Stimulated activated CD4-positive, alpha-beta T cell treated with anti-CD3 and anti-CD28 coated beads, Interleukin-4, amount 100 ng/mL, for 24 hours (primary cell): Measurements from ENCODE around the gene PAGE2B.
A peak's percentile ranks its signal among the peaks of the same experiment; 100 is the strongest.
"Not testable (repeated sequence)": the region's sequence is repeated elsewhere in the genome, so short reads cannot be mapped to it uniquely, and the experiment has no call there.

Experiments
- DNase-seq: peaks from one replicate; pipeline ENCODE4 v3.0.0-alpha.2; 2020

The PAGE2B gene, protein sequence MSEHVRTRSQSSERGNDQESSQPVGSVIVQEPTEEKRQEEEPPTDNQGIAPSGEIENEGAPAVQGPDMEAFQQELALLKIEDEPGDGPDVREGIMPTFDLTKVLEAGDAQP

DNA sequence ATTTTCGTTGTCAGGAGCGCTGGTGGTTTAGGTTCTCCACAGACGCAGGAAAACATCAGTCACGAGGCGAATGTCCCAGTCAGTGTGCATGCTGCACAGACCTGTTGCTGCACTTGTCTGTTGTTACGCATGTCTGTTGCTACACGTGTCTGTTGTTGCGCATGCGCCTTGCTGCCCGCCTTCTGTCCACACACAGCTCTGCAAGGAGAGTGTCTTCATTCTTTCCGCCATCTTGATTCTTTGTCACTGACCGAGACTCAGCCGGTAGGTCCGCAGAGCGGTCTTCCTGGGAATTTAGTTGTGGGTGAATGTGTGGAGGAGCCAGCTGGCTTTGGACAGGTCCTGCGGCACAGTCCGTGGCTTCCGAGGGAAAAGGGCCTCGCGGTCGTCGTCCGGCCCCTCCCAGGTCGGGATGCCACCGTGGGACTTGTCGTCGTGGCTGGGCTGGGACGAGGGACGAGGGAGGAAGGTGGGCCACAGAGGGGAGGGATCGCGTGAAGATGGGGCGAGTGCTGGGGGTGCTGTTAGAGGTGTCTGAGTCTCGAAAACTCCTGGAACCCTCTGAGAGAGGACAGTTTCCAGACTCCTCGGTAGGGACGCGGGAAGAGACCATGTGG is at the start of gene PAGE2B:
TSS of gene PAGE2B (plus strand) at position 180 of the 617 bp plus-strand sequence. CDS start 1,012 bp downstream, outside the sequence.
- DNase-seq: no peak

DNA sequence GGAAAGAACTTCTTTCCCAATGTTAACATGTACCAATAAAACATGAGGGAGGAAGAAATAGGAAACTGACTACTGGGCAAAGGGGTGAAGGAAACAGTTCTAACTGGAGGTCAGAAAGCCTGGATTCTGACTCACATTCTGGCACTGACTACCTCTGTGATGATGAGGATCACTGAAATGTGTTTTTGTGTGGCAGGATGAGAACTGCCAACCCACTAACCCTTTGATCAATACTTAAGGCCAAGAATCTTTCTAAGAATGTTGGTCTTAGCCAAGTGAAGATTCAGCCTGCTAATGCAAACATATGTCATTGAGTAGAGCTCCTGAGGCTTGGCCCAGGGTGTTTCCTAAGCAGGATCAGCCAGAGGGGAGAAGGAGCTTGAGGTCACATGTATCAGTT is 48.7 kb upstream of the PAGE2B start:
- DNase-seq: no peak

DNA sequence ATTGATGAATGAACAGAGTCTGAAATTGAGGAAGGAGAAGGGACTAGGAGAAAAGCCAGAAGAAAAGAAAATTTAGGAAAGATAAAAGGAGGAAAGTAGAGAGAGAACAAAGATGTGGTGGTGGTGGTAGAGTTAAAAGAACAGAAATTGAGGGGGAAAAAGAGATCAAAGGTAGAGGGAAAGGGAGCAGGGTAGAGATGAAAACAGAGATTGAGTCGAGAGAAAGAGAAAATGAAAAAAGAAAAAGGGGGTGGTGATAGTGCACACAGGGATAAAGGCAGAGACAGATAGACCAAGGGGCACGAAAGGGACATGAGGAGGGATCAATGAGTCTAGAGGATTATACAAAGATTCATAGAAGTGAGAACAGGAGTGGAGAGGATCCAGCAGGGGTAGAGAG is 48.0 kb upstream of the PAGE2B start:
- DNase-seq: no peak

DNA sequence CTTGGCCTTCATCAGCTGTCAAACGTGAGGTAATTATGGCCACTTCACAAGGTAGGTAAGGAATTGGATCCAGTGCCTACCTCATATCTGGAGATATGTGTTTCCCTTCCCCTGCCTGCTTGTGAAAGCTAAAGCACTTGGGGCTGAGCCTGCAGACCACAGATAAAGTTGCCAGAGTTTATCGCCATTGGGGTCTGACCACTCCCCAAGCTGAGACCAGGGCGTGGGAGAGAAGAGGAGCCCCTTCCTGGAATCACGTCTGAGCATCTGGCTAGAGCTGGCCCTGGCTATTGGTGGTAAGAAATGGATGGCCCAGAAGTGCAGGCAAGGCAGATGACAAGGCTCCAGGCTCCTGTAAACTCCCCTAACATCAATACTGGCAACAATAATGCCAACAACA is 46.8 kb upstream of the PAGE2B start:
- DNase-seq: no peak

DNA sequence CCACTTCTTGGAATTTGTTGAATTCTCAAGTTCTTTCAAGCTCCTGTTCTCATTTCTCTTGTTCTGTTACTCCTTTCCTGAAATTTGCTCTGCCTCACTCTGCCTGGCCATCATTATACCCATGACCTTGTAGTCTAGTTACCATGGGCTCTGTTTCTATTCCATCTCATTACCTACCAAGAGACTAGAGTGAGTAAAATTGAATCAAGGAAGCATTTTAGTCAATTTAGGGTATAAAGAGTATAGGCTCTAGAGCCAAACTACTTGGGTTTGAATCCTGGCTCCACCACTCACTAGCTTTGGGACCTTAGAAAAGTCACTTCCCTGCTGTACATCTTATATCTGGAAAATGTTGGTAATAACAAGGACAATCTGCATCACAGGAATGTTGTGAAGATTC is 46.2 kb upstream of the PAGE2B start:
- no peak for DNase-seq

DNA sequence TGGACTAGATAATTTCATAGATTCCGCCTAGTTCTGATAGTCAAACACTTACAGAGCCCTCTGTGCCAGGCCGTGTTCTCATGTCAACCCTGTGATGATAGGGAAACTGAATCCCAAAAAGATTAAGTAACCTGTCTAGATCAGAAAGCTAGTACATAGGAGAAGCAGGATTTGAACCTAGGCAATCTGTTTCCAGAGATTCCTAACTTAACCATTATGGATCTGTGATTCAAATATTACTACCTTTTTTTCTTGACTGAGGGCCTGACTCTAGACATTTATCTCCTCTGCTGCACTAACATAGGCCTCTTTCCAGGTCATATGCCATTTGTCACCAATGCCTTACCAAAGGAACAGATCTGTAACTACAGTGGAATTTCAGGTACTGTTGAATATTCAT is 45.5 kb upstream of the PAGE2B start:
- DNase-seq: no peak

DNA sequence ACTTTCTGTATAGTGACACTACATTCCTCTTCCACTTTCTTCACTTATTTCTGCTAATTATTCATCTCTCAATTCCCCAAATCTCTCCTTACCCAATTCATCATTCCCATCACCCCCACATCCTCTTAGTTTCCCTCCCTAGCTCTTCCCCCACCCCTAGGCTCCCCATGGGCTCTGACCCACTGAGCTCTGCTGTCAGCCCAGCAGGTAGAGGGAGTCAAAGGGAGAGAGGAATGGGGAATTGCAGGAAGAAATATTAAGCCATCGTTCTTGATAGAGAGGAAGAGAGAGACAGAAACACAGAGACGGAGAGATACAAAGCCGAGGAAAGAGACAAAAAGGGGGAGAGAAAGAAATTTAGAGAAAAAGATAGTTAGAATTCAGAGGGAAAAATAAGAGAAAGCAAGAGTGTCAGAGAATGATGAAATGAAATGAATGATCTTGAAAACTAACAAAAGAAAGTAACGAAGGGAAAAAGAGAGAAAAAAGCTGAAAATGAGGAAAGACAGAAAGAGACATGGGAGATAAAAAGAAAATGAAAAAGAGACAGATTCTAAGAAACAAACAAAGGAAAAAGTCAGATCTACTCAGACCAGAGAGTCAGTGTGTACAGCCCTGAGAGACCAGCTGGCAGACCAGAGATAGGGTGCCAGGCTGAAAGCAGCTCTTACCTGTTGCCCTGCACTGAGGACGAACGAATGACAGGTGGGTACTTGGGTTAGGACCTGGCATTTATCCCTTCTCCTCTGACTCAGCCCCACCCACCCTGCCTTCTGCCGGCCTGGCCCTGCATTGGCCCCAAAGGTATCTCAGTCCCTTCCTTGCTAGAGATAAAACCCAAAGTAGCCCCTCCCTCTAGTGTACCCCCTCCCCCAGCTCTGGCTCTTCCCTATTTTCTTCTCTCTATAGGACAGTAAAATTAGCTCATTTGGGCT is 44.3 kb upstream of the PAGE2B start, which contains the start of gene ALAS2:
TSS of gene ALAS2 (minus strand) at position 707 of the 935 bp plus-strand sequence. CDS start 4,977 bp downstream, outside the sequence.
- no peak for DNase-seq

DNA sequence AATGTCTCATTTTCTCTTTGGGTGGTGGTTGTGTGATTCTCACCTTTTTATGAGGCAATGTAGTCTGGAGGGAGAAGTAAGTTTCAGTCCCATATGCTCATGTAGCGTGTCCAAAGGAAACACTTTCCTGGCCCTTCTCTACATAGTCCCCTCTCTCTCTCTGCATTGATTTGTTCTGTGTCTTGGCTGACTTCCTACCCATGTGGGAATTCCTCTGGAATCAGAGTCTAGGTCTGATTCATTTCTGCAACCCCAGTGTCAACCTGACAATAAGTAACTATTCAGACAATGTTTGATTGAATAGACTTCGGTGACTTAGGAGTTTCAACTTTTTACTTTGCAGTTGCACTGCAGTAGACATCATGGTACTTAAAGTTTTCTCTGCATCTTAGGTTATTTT is 41.4 kb upstream of the PAGE2B start:
- no peak for DNase-seq

DNA sequence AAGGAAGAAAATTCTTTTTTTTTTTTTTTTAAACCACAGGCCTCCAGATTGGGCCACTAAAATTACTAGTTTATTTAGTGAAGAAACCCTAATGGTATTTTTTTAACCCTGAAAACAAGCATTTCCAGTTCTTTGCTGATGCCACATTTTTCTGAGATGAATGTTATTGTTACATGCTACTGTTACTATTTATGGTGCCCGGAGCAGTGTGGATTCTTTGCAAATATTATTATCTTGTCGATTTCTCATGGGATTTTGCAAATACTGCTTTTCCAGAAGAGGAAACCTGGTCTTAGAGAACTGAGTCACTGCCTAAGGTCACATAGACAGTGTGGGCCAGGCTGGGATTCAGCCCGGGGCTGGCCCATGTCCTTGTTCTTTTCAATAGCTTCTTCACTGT is 35.4 kb upstream of the PAGE2B start:
- DNase-seq: no peak

DNA sequence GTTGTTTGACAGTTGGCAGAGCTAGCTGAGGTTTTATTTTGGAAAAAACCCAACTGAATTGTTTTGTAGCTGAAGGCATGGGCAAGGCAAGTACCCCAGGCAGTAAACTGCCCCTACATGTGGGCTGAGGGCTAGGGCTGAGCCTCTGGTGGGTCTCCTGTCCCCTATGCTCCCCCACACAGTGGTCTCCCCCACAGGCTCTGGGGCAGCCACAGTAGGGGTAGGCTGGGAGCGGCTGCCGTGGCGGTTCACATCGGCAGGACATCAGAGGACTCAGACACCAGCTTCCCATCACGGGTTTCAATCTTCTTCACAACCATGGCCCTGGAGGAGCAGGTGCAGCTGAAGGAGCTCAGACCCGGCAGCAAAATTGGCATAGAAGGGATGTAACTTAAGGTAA is 33.3 kb upstream of the PAGE2B start:
- DNase-seq: no peak

DNA sequence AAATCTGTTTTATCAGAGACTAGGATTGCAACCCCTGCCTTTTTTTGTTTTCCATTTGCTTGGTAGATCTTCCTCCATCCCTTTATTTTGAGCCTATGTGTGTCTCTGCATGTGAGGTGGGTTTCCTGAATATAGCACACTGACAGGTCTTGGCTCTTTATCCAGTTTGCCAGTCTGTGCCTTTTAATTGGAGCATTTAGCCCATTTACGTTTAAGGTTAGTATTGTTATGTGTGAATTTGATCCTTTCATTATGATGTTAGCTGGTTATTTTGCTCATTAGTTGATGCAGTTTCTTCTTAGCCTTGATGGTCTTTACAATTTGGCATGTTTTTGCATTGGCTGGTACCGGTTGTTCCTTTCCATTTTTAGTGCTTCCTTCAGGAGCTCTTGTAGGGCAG is 24.2 kb upstream of the PAGE2B start:
- DNase-seq: not testable (repeated sequence)

DNA sequence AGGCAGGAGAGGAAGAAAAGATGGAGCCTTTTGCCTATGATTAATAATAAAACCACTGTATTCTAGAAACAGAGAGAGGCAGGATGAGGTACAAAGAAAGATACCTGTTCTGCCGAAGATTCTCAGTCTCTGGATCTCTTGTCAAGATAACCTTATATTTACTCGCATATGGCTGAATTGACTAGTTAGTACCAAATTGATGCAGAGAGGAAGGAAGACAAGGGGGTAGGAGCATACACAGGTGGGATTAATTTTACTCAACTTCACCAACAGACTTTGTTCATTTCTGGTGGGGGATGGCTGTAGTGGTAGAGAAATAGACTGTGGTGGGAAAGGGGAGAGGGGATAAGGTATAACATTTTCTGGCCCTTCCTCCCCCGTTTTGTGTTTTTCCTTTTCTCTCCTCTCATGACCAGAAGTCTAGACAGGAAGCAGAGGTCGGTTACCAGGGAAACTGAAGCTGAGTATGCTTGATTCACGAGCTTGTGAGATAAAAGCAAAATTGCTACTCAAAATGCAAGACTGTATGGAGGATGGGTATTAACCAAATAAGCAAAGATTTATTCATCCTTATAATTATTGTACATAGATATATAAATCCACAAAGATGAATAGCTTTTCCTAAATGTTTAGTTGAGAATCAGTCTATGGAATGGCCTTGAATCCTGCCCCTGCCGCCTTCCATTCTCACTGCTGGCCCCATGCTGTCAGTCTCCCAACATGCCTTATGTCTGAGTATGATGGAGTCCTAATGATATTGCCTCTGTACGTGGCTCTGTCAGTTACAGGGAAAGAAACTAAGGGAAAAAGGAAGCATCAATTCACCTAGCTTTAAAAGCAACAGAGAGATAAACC is 17.8 kb upstream of the PAGE2B start:
- DNase-seq: peak; percentile 15

DNA sequence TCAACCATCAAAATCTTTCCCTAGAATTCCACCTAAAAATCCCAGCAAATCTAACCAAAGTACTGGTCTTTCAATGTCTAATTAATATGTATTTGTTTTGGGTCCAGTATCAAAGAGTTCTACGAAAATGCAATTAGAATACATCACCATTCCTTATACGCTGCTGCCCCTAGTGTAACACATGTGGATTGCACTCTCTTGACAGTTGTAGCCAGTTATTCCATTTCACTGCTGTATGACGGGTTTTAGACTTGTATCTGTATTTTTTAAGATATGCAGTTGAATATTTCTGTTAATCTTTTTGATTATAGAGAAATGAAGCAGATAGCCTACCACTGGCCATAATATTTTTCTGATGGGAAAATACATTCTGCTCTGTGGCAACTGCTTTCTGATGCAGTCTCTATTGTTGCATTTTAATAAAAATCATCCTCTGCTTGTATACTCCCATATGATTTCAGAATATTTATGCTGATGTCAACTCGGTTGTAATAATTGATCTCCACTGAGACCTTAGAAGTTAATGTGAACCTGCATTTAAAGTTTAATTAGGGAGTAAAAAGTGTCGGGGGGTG is 17.1 kb upstream of the PAGE2B start:
- DNase-seq: peak; percentile 26

DNA sequence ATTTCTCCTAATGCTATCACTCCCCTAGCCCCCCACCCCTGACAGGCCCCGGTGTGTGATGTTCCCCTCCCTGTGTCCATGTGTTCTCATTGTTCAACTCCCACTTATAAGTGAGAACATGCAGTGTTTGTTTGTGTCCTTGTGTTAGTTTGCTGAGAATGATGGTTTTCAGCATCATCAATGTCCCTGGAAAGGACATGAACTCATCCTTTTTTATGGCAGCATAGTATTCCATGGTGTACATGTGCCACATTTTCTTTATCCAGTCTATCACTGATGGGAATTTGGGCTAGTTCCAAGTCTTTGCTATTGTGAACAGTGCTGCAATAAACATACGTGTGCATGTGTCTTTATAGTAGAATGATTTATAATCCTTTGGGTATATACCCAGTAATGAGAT is 7.7 kb upstream of the PAGE2B start:
- DNase-seq: not testable (repeated sequence)

DNA sequence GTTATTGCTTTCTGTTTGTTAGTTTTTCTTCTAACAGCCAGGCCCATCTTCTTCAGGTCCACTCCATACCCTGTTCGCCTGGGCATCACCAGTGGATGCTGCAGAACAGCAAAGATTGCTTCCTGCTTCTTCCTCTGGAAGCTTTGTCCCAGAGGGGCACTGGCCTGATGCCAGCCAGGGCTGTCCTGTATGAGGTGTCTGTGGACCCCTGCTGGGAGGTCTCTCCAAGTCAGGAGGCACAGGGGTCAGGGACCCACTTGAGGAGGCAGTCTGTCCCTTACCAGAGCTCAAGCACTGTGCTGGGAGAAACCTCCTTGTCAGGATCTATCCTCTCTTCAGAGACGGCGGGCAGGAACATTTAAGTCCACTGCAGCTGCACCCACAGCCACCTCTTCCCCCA is 2.5 kb upstream of the PAGE2B start:
- DNase-seq: no peak

DNA sequence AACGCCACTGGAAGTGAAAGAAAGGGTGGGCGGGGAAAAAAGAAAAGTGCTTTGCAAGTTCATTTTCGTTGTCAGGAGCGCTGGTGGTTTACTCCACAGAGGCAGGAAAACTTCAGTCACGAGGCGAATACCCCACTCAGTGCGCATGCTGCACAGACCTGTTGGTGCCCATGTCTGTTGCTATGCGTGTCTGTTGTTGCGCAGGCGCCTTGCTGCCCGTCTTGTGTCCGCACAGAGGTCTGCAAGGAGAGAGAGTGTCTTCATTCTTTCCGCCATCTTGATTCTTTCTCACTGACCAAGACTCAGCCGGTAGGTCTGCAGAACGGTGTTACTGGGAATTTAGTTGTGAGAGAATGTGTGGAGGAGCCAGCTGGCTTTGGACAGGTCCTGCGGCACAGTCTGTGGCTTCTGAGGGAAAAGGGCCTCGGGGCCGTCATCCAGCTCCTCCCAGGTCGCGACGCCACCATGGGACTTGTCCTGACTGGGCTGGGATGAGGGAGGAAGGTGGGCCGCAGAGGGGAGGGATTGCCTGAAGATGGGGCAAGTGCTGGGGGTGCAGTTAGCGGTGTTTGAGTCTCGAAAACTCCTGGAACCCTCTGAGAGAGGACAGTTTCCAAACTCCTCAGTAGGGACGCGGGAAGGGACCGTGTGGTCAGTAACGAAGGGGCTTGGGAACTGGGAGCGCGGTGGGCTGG is 14.1 kb downstream of the PAGE2B start, which contains the start of gene PAGE2:
TSS of gene PAGE2 (plus strand) at position 224 of the 695 bp plus-strand sequence. CDS start 1,003 bp downstream, outside the sequence.
- DNase-seq: no peak

DNA sequence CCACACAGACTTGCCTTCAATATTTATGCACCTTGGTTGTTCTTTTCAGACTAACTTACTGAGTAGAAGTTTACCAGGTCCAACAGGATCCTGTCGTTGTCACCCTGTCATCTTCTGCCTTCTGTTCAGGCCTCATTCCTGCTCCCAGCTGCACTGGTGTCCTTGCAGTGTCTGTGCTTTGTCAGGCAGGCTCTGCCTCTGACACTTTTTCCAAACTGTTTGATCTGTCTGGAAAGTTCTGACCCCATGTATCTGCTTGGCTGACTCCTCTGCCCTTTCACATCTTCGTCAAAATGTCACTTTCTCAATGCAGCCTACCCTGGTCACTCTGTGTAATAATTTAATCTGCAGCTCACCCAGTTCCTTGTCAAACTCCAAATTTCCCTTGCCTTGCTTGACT is 23.9 kb downstream of the PAGE2B start:
- DNase-seq: no peak

DNA sequence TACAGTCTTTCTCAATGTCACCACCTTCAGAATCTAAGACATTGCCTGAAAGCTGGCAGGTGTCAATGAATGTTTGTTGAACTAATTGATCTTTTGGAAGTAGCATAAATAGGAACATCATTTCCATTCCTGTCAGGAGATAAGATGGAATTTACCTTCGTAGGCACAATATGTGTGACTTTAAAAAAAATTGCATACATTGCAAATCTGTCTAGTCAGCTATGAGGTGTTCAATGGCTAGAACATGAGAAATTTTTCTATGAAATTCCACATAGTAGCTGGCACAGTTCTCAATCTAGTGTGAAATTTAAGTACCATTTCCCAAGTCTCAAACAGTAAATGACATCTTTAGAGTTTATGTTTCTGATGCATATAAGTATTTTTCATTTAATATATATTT is 24.3 kb downstream of the PAGE2B start:
- DNase-seq: no peak

DNA sequence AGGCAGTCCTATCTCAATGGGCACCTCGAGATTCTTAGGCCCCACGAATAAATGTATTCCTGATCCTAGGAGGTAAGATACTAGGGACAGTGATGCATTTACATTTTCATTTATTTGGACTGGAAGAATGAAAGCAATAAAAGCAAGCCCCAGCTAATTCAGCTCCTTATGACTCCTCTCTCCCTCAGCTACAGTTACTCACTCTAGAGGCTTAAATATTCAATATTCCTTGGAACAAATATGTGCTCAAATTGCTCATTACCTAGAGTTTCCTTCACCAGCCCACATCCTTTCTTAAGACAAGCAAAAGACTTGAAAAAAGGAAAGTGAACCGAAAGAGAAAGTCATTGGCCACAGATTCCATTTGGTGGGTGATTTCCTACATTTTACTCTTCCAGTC is 27.9 kb downstream of the PAGE2B start:
- no peak for DNase-seq

DNA sequence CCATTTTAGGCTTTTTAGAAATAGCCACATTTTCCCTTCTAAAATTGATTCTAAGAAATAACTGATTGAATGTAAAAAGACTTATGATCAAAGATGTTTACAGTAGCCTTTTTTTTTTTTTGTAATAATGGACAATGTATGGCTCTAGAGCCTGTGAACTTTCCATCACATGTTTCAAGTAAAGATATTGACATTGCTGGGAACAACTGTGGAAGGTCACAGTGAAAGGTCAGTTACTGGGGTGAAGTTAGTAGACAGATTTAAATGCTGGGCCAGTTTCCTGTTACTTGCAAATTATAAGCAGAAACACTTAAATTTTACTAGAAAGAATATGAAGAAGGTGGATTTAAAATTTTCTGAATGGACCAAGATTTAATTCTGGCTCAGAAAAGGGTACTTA is 32.4 kb downstream of the PAGE2B start:
- DNase-seq: no peak

DNA sequence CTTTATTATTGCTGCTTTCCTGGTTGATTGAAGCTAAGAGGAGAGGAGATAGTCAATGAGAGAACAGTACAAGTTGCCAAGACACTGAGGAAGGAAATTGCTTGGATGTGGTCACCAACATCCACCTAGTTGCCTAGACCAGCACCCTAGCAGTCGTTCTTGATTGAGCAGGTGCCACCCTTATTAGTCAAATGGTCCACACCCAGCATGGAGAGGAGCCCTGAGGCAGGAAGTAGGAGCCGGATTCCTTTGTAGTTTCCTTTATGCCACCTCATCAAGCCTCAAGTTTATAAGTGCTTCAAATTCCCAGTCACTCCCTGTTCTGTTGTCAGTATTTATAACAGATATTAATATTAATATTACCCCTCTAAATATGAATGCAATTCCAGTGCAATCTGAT is 33.1 kb downstream of the PAGE2B start:
- DNase-seq: no peak

DNA sequence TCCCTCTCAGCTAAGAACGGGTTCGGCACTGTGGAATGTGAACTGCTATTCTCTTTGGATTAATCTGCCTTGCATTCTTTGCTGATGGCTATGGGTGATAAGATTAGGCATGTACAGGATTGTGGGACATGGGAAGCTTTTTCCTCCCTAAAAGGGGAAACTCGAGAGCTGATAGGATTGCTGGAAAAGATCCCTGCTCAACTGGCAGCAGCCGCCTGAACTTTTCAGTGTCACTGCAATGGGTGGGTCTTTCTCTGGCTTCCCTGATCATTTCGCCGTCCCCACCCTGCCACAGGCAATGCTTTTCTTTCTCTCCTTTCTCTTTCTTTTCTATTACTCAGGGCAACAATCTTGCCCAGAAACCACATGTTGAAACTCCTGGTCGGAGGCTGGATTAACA is 34.5 kb downstream of the PAGE2B start:
- DNase-seq: no peak
